K562 (cell line): ENCODE data around the gene MAP3K19. TPM values are rescaled to one million over a fixed set of nuclear protein-coding genes. Genes with fewer than 3 reads are reported as not detected.

ENCODE experiments used
- FOXK2 ChIP-seq, 2 experiments: fragments of 450-650 bp; IDR thresholded peaks in 1 of 2; conservative IDR thresholded peaks in 1 of 2; 2 replicates each; pipeline ENCODE4 v1.6.1; 2016; ENCODE audit warnings: low read depth in 2 of 2, mild to moderate bottlenecking in 1 of 2
- GATA2 ChIP-seq: sonication (generic); formaldehyde crosslinking; IDR thresholded peaks from 2 replicates; pipeline ENCODE4 v1.4.0; 2020; ENCODE audit warnings: mild to moderate bottlenecking, missing genetic modification reagents
- GTF2A2 ChIP-seq: IDR thresholded peaks from 2 replicates; pipeline ENCODE4 v1.6.1; 2016; ENCODE audit warnings: mild to moderate bottlenecking, missing genetic modification characterization, missing compliant biosample characterization
- HOXB6 ChIP-seq: fragments of 250-450 bp; sonication (Bioruptor Pico); IDR thresholded peaks from 2 replicates; pipeline ENCODE4 v1.5.1; 2022; ENCODE audit warnings: mild to moderate bottlenecking, borderline replicate concordance
- IRF9 ChIP-seq: fragments of 450-650 bp; IDR thresholded peaks from 2 replicates; pipeline ENCODE4 v1.6.1; 2016; ENCODE audit warnings: missing biosample characterization, missing genetic modification characterization
- JUND ChIP-seq, 2 experiments: IDR thresholded peaks; 2 replicates in 1 of 2; 3 replicates in 1 of 2; pipeline ENCODE4 v1.6.1; 2011; ENCODE audit warnings: borderline replicate concordance in 2 of 2, low read depth in 2 of 2, low read length in 2 of 2, improper control_type of control experiment in 1 of 2, missing biosample characterization in 1 of 2, missing genetic modification characterization in 1 of 2, missing genetic modification reagents in 1 of 2
- KAT7 ChIP-seq: sonication (generic); formaldehyde crosslinking; IDR thresholded peaks from 2 replicates; pipeline ENCODE4 v1.8.0; 2022; ENCODE audit warnings: missing genetic modification reagents, mild to moderate bottlenecking, borderline replicate concordance
- MCM7 ChIP-seq, 2 experiments: fragments of 450-650 bp; IDR thresholded peaks; 2 replicates each; pipeline ENCODE4 v1.6.1; 2016 to 2018
- MGA ChIP-seq: fragments of 450-650 bp; IDR thresholded peaks from 2 replicates; pipeline ENCODE4 v1.6.1; 2016; ENCODE audit warnings: mild to moderate bottlenecking, moderate library complexity
- MTA1 ChIP-seq: fragments of 450-650 bp; IDR thresholded peaks from 2 replicates; pipeline ENCODE4 v1.6.1; 2017; ENCODE audit warnings: borderline replicate concordance
- NR3C1 ChIP-seq: sonication (generic); formaldehyde crosslinking; IDR thresholded peaks from 2 replicates; pipeline ENCODE4 v1.8.1; 2022; ENCODE audit warnings: missing genetic modification reagents
- NUFIP1 ChIP-seq: fragments of 450-650 bp; IDR thresholded peaks from 2 replicates; pipeline ENCODE4 v1.6.1; 2018; ENCODE audit not compliant: partially characterized antibody
- ZFX ChIP-seq: sonication (generic); formaldehyde crosslinking; IDR thresholded peaks from 2 replicates; pipeline ENCODE4 v1.8.0; 2022; ENCODE audit warnings: mild to moderate bottlenecking, missing genetic modification reagents, moderate library complexity
- ZNF174 ChIP-seq: fragments of 250-450 bp; sonication (Bioruptor Pico); IDR thresholded peaks from 2 replicates; pipeline ENCODE4 v1.4.0; 2020; ENCODE audit warnings: mild to moderate bottlenecking
- ZNF347 ChIP-seq: fragments of 450-650 bp; formaldehyde crosslinking; IDR thresholded peaks from 2 replicates; pipeline ENCODE4 v1.4.0; 2020; ENCODE audit warnings: low read depth, mild to moderate bottlenecking, moderate library complexity
- polyA plus RNA-seq, 8 experiments: library from polyadenylated mRNA; depleted of rRNA in 4 of 8; stranded (reverse) in 5 of 8; unstranded in 3 of 8; fragments of >200 nt; fragmentation: Nextera tagmentation in 2 of 8; fragmentation: Illumina TruSeq in 1 of 8; extraction: Ambion mirVana in 2 of 8; extraction: Trizol in 1 of 8; gene quantifications; 2 replicates each; pipeline versions ENCODE4 v1.2.1 to v1.2.3, GENCODE V29; 2011 to 2014; ENCODE audit warnings: inconsistent platforms in 1 of 8, missing spikeins in 1 of 8
- total RNA-seq, 7 experiments: library from RNA; depleted of rRNA in 6 of 7; stranded (reverse); fragments of >200 nt in 6 of 7; fragmentation: Illumina TruSeq in 2 of 7; extraction: Trizol in 2 of 7; gene quantifications; 2 replicates each; pipeline versions ENCODE4 v1.2.1 to v1.2.3, GENCODE V29; 2011 to 2021; ENCODE audit warnings: low replicate concordance in 1 of 7

The MAP3K19 gene
- total and polyA plus RNA-seq, 9 of the 15 experiments (the other 6 are each of a cell fraction or from before 2014, with no cell fraction given): 0.29 TPM; not detected in 8

DNA sequence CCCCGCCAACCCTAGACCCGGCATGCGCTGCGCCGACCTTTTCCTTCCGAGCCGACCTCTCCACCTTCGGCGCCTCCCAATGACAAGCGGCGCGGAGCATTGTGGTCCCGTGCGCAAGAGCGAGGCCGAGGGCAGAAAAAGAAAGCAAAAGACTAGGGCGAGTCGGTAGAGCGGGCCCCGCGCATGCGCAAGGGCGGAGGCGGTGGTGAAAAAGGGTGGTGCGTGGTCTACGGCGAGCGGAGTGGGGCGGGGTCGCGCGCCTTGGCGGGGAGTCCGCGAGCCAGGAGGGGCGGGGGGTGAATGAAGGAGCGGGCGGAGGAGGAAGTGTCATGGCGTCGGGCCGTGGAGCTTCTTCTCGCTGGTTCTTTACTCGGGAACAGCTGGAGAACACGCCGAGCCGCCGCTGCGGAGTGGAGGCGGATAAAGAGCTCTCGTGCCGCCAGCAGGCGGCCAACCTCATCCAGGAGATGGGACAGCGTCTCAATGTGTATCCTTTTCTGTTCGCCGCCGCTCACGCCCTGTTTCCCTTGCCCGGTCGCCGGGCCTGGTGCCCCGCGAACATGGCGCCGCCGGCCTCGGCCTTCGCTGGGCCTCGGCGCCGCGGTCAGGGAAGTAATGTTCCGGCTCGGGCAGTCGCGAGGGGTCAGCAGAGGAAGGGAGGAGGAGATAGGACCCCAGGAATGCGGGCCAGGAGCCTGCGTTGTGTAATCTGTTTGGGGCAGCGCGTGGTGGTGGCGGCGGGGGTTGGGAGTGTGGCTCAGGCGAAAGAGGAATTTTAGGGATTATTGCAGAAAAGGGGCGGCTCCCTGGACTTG lies 128.5 kb downstream of the MAP3K19 start, which contains the start of gene CCNT2 (continued):
- peak; percentile 28; the same call in 1 of the 2 replicates for TF ChIP-seq JUND (IDR thresholded peaks at IDR 0.05; ENCODE audit: borderline replicate concordance, low read depth, low read length)
- TF ChIP-seq JUND (tag; IDR thresholded peaks at IDR 0.05; ENCODE audit: borderline replicate concordance, low read depth, low read length): no peak; the same call in 2 of the 3 replicates
- peak; percentile 97 for TF ChIP-seq MTA1
- peak; percentile 88 for TF ChIP-seq ZFX (CRISPR knock-in tag)
- no peak for TF ChIP-seq NUFIP1
- no peak for TF ChIP-seq GATA2 (CRISPR knock-in tag)
- no peak for TF ChIP-seq ZNF174 (CRISPR knock-in tag)
- no peak for TF ChIP-seq HOXB6
- TF ChIP-seq ZNF347 (CRISPR knock-in tag): no peak
- TF ChIP-seq KAT7 (CRISPR knock-in tag): peak; percentile 76; the same call in 1 of the 2 replicates
- TF ChIP-seq MGA: no peak
- no peak for TF ChIP-seq IRF9
- no peak for TF ChIP-seq GTF2A2 (tag)
- peak; percentile 56 to 73 for TF ChIP-seq FOXK2 (conservative IDR thresholded peaks at IDR 0.05 in 1 of 2, IDR thresholded peaks at IDR 0.05 in 1 of 2; ENCODE audit: low read depth in 2 of 2)
- TF ChIP-seq NR3C1 (CRISPR knock-in tag): no peak
- TF ChIP-seq MCM7 (IDR thresholded peaks at IDR 0.05): no peak
